Lung (tissue), 12 donors: ENCODE measurements around the gene UNC93B1. TPM values are rescaled to one million over a fixed set of nuclear protein-coding genes. Genes with fewer than 3 reads are reported as not detected.
A peak's percentile ranks its signal among the peaks of the same experiment; 100 is the strongest.

Source experiments
- ATAC-seq: fragments of 200-7000 bp; cut with Tn5 transposase; one replicate; pipeline ENCODE4 v1.9.1; 2020; ENCODE audit warnings: moderate number of reproducible peaks; ENCODE audit not compliant: insufficient read depth, low FRiP score
- DNase-seq, 3 donors: peaks; one replicate each; pipeline ENCODE4 v3.0.0-alpha.2; 2013 to 2017
- H3K27ac ChIP-seq, 2 donors: one replicate each; pipeline ENCODE4 v1.5.1; 2013; ENCODE audit warnings: mild to moderate bottlenecking in 2 of 2, moderate library complexity in 2 of 2, control low read depth in 1 of 2, inconsistent platforms in 1 of 2, low read depth in 1 of 2, low read length in 1 of 2
- H3K27me3 ChIP-seq, 3 donors: one replicate each; pipeline ENCODE4 v1.5.1; 2013; ENCODE audit warnings: low read length in 2 of 3; ENCODE audit not compliant: control insufficient read depth in 3 of 3, insufficient read depth in 3 of 3
- H3K36me3 ChIP-seq, 4 donors: one replicate each; pipeline ENCODE4 v1.5.1; 2013; ENCODE audit warnings: low read length in 4 of 4, mild to moderate bottlenecking in 1 of 4, moderate library complexity in 1 of 4; ENCODE audit not compliant: control insufficient read depth in 4 of 4, insufficient read depth in 4 of 4
- H3K4me1 ChIP-seq, 5 donors: one replicate each; pipeline ENCODE4 v1.5.1; 2013; ENCODE audit warnings: low read length in 5 of 5, mild to moderate bottlenecking in 2 of 5, moderate library complexity in 1 of 5; ENCODE audit not compliant: control insufficient read depth in 5 of 5, insufficient read depth in 5 of 5
- H3K4me3 ChIP-seq: one replicate; pipeline ENCODE4 v1.5.1; 2013; ENCODE audit warnings: mild to moderate bottlenecking, control low read depth, moderate library complexity
- H3K9ac ChIP-seq, 2 donors: one replicate each; pipeline ENCODE4 v1.5.1; 2013; ENCODE audit warnings: low read length in 2 of 2, control low read depth in 1 of 2; ENCODE audit not compliant: insufficient read depth in 1 of 2
- H3K9me3 ChIP-seq, 4 donors: one replicate each; pipeline ENCODE4 v1.5.1; 2013; ENCODE audit warnings: low read length in 3 of 4, mild to moderate bottlenecking in 1 of 4, moderate library complexity in 1 of 4; ENCODE audit not compliant: control insufficient read depth in 4 of 4, insufficient read depth in 3 of 4
- WGBS, 2 donors: extraction: QIAGEN DNeasy Blood & Tissue Kit; methylation state at CpG; one replicate each; pipeline ENCODE4 v1.1.7; 2013; 5-methylcytosine and 5-hydroxymethylcytosine counted together
- polyA plus RNA-seq, 2 donors: library from polyadenylated mRNA; stranded (reverse); fragments of 200-250 nt; gene quantifications; one replicate each; pipeline ENCODE4 v1.2.1, GENCODE V29; 2013
- total RNA-seq, 2 donors: library from RNA; depleted of rRNA in 1 of 2; stranded (reverse); fragments of >200 nt in 1 of 2; gene quantifications; one replicate each; pipeline ENCODE4 v1.2.1, GENCODE V29; 2014 to 2021
- TF ChIP-seq, protein P1 (sequence below): IDR thresholded peaks from 2 replicates; pipeline ENCODE4 v1.5.1; 2012; ENCODE audit warnings: mild to moderate bottlenecking; ENCODE audit errors: control extremely low read depth, extremely low read depth
- donor health status: control.
- donor health status: control.
- donor health status: Bipolar disorder and iron deficiency.
- donor health status: healthy.
- donor health status: DM: yes; HTN: yes; CAD: no.

Gene UNC93B1
- total and polyA plus RNA-seq, 4 donors, result 44.3 to 124 (median 87.8) TPM

DNA sequence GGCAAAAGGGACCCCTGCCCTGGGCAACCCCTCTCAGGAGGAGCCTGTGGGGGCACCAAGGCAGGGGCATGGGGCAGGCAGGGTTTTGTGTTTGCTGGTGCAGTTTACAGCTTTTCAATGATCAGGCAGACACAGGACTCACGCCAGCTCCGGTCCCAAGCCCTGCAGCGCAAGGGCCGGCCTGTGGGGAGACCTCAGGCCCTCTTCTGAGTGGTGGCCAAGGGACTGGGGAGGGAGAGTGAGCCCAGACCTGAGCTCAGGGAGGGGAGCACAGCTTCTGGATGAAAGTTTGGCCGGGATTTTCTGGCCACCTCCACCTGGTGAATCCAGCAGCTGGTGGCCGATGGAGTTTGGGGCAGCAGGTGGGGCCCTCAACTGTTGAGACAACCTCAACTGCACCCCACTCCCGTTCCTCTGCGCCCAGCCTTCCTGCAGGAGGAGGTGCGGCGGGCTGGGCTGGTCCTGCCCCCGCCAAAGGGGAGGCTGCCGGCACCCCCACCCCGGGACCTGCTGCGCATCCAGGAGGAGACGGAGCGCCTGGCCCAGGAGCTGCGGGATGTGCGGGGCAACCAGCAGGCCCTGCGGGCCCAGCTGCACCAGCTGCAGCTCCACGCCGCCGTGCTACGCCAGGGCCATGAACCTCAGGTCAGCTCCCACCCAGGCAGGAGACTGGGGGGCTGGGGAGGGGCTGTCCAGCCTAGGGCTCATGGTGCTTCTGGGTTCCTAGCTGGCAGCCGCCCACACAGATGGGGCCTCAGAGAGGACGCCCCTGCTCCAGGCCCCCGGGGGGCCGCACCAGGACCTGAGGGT is 38.5 kb upstream of the UNC93B1 start:
- H3K27me3 ChIP-seq, result no peaks in the 10 kb centered on the region

GRCh38 chr11:68041617-68042218 is 37.8 kb upstream of the UNC93B1 start:
- H3K4me3 ChIP-seq, result no peak overlapping the region
- TF ChIP-seq, protein P1, sequence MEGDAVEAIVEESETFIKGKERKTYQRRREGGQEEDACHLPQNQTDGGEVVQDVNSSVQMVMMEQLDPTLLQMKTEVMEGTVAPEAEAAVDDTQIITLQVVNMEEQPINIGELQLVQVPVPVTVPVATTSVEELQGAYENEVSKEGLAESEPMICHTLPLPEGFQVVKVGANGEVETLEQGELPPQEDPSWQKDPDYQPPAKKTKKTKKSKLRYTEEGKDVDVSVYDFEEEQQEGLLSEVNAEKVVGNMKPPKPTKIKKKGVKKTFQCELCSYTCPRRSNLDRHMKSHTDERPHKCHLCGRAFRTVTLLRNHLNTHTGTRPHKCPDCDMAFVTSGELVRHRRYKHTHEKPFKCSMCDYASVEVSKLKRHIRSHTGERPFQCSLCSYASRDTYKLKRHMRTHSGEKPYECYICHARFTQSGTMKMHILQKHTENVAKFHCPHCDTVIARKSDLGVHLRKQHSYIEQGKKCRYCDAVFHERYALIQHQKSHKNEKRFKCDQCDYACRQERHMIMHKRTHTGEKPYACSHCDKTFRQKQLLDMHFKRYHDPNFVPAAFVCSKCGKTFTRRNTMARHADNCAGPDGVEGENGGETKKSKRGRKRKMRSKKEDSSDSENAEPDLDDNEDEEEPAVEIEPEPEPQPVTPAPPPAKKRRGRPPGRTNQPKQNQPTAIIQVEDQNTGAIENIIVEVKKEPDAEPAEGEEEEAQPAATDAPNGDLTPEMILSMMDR, result no peak
- DNase-seq, result no peak
- WGBS, 2 donors, result 83 to 84% methylated on average over 12 of the region's 12 CpGs
- peaks cover 0 to 40% (median 2%) of the 10 kb centered on the region in 4 donors for H3K36me3 ChIP-seq
- H3K27me3 ChIP-seq, result no peaks in the 10 kb centered on the region
- no peak for ATAC-seq
- no peak overlapping the region for H3K27ac ChIP-seq
- H3K9ac ChIP-seq, result no peak overlapping the region
- peaks cover 0 to 27% (median 18%) of the 10 kb centered on the region in 5 donors for H3K4me1 ChIP-seq
- no peaks in the 10 kb centered on the region for H3K9me3 ChIP-seq

More for the DNA sequence above, 38.5 kb upstream of the UNC93B1 start:
- no peak for ATAC-seq
- peaks cover 0 to 30% (median 15%) of the 10 kb centered on the region in 5 donors for H3K4me1 ChIP-seq
- no peak overlapping the region for H3K9ac ChIP-seq
- no peak overlapping the region for H3K27ac ChIP-seq
- TF ChIP-seq, protein P1, result no peak
- DNase-seq, result no peak
- H3K36me3 ChIP-seq, result peaks cover 0 to 40% (median 2%) of the 10 kb centered on the region in 4 donors
- no peak overlapping the region for H3K4me3 ChIP-seq
- no peaks in the 10 kb centered on the region for H3K9me3 ChIP-seq
- 93 to 96% methylated on average over 24 to 27 of the region's 27 CpGs for WGBS, 2 donors

- H3K4me3 ChIP-seq, result peak overlapping the region; percentile 45
- peaks cover 0 to 27% (median 18%) of the 10 kb centered on the region in 5 donors for H3K4me1 ChIP-seq
- TF ChIP-seq, protein P1, result no peak
- H3K9ac ChIP-seq, result no peak overlapping the region
- WGBS, 2 donors, result 77 to 82% methylated on average over 22 to 23 of the region's 23 CpGs
- DNase-seq (no peak), ATAC-seq (no peak)
- H3K9me3 ChIP-seq, result no peaks in the 10 kb centered on the region
- H3K27ac ChIP-seq, result peak overlapping the region in 1 of 2 donors; percentile 95
- H3K36me3 ChIP-seq, result peaks cover 0 to 38% (median 2%) of the 10 kb centered on the region in 4 donors
- no peaks in the 10 kb centered on the region for H3K27me3 ChIP-seq
Measured at GRCh38 chr11:68040957-68041591, 37.2 kb upstream of the UNC93B1 start.
